ENCODE data around the gene TIMM29.
A peak's percentile ranks its signal among the peaks of the same experiment; 100 is the strongest.
"Not testable (repeated sequence)": the region's sequence is repeated elsewhere in the genome, so short reads cannot be mapped to it uniquely, and the experiment has no call there.

The TIMM29 gene

GRCh38 chr19:10913716-10914340 lies 14.8 kb upstream of the TIMM29 start:
- no peak for DNase-seq

DNA sequence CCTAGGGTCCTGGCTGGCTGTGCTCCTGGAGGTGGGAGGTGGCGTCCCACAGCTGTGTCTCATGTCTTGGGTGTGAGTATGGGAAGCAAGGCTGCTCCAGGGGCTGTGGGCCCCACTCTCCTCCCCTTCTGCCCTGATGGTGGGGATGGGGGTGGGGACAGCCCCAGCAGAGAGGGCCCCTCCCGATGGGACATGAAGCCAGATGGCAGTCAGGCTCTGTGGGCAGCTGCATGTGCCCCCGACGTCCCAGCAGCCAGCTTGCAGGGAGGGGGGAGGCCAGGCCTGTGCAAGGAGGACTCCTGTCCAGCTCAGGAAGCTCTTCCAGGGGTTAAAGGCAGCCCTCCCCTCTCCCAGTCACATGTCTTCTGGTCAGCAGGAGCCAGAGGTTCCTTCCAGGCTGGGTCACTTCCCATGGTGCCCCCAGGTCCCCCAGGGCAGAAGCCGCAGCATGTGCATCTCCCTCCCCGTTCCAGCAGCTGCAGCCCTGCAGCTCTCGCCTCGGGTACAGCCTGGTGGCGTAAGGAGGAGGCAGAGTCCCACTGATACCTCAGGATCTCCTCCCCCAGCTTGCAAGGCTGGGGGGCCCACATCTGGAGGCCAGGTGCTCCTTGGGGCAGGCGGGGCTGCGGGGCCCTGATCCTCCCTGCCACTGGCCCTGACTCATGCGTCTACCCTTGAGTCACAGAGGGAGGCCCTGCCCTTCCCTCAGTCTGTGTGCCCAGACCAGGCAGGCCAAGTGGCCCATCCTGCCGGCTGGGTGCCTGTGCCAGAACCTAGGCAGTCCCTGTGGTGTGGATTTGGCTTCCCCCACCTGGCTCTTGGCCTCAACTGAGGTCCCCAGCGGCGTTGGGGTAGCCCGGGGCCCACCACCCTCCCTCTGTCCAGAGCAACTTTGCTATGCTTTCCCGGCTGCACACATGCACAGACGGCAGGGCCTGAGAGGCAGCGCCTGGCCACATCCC lies 13.2 kb upstream of the TIMM29 start:
- DNase-seq = no peak

DNA sequence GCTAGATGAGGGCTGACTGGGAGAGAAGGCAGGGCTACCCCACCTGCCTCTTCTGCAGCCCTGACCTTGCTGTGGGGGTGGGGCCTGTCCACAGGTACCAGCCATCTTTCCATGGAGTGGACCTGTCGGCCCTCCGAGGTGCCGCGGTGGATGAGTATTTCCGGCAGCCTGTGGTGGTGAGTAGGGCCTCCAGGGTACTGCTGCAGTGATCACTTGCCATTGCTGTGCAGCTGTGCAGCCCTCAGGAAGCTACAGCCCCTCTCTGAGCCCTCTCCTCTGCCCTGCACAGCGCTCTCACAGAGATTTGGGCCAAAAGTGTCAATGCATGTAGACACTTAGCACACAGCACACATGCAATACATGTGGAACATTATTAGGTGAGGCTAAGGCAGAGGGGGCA lies 12.0 kb upstream of the TIMM29 start:
- DNase-seq = no peak

DNA sequence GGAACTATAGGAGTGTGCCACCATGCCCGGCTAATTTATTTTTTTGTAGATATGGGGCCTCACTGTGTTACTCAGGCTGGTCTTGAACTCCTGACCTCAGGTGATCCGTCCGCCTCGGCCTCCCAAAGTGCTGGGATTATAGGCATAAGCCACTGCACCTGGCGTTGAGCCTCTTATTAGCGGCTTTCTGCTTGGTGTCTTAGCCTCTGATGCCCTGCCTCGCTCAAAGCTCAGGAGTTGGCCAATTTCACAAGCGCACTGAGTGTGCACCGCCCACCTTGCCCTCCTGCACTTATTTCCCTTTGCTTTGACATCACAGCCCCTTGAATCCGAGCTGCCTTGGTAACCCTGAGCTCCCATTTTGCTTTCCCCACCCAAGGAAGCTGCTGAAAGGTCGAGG lies 10.3 kb upstream of the TIMM29 start:
- DNase-seq = no peak

DNA sequence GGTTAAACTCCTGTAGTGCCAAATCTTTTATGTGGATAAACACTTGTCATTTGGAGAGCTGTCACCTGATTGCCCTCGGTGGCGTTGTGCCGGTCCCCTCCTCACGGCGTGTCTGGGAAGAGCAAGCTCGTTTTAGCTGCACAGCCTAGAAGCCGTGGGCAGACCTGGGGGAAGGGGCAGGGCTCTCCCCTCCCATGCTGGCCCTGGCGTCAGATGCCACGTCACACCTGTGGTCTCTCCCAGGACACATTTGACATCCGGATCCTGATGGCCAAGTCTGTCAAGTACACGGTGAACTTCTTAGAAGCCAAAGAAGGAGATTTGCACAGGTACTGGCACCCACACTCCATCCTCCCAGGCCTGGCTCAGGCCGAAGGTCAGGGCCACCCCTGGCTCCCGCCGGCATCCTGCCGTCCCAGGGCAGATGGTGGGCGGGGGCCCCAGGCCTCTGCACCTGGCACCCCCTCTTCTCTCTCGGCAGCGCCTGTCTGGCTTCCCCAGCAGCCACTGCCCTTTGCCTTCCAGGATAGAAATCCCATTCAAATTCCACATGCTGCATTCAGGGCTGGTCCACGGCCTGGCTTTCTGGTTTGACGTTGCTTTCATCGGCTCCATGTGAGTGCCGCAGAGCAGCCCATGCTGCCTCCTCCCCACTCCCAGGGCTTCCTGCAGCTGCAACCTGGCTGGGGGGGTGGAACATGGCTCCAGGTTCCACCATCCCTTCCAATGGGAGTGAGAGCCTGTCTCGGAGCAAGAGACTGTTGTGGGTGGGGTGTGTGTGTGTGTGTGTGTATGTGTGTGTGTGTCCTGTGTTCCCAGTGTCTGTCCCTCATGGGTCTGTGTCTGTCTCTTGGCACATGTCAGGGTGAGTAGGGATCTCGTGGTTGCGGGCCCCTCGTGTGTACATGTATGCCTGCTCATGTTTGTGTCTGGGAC lies 9.0 kb upstream of the TIMM29 start:
- no peak for DNase-seq

DNA sequence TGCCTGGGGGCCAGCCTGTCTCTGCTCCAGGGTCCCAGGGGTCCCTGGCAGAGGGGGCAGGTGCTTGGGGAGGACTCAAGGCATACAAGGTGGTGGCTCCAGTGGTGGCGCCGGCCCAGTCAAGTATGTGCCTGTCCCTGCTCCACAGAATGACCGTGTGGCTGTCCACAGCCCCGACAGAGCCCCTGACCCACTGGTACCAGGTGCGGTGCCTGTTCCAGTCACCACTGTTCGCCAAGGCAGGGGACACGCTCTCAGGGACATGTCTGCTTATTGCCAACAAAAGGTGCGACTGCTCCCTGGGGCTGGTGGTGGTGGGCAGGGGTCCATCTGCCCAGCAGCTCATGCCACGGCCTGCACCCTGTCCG lies 8.3 kb upstream of the TIMM29 start:
- DNase-seq = no peak

DNA sequence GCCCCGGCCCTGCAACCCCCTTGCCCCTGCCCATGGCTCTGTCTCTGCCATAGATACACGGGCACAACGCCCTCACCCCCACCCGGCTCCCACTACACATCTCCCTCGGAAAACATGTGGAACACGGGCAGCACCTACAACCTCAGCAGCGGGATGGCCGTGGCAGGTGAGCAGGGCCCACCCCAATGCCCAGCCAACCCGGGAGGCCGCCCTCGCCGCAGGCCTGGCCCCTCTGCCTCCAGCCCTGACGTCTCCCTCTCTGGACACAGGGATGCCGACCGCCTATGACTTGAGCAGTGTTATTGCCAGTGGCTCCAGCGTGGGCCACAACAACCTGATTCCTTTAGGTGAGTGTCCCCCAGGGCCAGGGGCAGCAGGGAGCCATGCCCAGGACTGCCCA lies 7.8 kb upstream of the TIMM29 start:
- no peak for DNase-seq

GRCh38 chr19:10921199-10921909 lies 7.3 kb upstream of the TIMM29 start:
- DNase-seq = no peak

DNA sequence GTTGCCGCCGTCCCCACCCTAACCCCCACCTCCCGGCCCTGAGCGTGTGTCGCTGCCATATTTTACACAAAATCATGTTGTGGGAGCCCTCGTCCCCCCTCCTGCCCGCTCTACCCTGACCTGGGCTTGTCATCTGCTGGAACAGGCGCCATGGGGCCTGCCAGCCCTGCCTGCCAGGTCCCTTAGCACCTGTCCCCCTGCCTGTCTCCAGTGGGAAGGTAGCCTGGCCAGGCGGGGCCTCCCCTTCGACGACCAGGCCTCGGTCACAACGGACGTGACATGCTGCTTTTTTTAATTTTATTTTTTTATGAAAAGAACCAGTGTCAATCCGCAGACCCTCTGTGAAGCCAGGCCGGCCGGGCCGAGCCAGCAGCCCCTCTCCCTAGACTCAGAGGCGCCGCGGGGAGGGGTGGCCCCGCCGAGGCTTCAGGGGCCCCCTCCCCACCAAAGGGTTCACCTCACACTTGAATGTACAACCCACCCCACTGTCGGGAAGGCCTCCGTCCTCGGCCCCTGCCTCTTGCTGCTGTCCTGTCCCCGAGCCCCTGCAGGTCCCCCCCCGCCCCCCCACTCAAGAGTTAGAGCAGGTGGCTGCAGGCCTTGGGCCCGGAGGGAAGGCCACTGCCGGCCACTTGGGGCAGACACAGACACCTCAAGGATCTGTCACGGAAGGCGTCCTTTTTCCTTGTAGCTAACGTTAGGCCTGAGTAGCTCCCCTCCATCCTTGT lies 6.5 kb upstream of the TIMM29 start:
- no peak for DNase-seq

- no peak for DNase-seq
These were observed 6.0 kb upstream of the TIMM29 start for GRCh38 chr19:10922638-10923014.

DNA sequence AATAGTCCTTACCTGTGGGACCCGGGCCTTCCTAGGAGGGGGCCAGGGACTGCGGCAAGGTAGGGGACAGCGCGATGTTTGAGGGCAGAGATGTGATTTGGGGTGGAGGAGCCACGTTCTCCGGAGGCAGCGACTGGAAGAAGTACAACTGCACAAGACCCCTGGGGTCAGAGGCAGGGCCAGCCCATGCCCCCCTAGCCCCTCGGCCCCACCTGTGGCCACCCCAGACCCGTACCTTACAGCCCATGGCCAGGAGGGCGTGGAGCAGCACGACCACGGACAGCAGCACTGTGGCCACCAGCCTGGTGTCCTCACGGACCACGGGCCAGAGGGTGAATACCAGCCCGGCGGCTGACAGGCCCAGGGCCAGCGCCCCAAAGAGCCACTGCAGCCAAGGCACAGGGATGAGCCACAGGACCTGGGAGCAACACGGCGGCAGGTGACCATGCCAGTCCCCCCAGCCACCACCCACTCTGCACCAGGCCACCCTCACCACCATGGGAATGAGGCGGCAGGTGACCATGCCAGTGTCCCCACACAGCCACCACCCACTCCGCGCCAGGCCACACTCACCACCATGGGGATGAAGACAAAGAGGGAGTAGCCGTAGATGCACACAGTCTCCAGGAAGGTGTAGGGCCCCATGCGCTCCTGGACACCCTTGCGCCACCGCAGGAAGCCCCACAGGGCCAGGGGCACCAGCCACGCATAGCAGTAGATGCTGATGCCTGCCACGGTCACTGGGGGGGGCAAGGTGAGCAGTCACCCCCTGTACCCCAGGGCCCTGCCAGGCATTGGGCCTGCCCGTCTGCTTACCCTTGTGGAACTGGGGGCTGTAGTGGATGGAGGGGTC lies 5.1 kb upstream of the TIMM29 start:
- DNase-seq = no peak

- no peak for DNase-seq
These were observed 4.0 kb upstream of the TIMM29 start for GRCh38 chr19:10924597-10924996.

GRCh38 chr19:10927730-10928562 lies 665 bp upstream of the TIMM29 start:
- DNase-seq = no peak

DNA sequence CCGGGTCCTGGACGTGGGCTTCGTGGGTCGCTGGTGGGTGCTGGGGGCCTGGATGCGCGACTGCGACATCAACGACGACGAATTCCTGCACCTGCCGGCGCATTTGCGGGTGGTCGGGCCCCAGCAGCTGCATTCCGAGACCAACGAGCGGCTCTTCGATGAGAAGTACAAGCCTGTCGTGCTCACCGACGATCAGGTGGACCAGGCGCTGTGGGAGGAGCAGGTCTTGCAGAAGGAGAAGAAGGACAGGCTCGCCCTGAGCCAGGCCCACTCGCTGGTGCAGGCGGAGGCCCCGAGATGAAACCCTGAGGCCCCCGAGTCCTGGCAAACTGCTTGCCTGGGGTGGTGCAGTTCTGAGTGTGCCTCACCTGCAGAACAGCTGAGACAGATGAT lies 787 bp downstream of the TIMM29 start:
- DNase-seq = no peak

- DNase-seq = no peak
These were observed 6.9 kb downstream of the TIMM29 start for GRCh38 chr19:10935371-10936059.

- peak; percentile 22 for DNase-seq
These were observed 8.1 kb downstream of the TIMM29 start for GRCh38 chr19:10936661-10937084.

GRCh38 chr19:10941649-10942048 lies 13.0 kb downstream of the TIMM29 start:
- DNase-seq = not testable (repeated sequence)

DNA sequence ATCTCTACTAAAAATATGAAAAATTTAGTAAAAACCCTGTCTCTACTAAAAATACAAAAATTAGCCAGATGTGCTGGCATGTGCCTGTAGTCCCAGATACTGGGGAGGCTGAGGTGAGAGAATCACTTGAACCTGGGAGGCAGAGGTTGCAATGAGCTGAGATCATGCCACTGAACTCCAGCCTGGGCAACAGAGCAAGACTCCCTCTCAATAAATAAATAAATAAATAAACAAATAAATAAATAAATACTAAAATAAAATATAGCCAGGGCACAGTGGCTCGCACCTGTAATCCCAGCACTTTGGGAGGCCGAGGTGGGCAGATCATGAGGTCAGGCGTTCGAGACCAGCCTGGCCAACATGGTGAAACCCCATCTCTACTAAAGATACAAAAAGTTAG lies 14.8 kb downstream of the TIMM29 start:
- DNase-seq = not testable (repeated sequence)

- no peak for DNase-seq
These were observed 16.7 kb downstream of the TIMM29 start for GRCh38 chr19:10945264-10945663.

Data from activated naive CD4-positive, alpha-beta T cell treated with Interleukin-2 at 50 U/mL for 16 hours (primary cell).